C1 segment of cervical spinal cord (tissue), 14 donors: ENCODE results near the gene SOCS2.

ENCODE experiments used
- DNase-seq, 14 donors: peaks; one replicate each; lab custom pipeline; 2025; lab: John Stamatoyannopoulos, UW

SOCS2 gene

DNA sequence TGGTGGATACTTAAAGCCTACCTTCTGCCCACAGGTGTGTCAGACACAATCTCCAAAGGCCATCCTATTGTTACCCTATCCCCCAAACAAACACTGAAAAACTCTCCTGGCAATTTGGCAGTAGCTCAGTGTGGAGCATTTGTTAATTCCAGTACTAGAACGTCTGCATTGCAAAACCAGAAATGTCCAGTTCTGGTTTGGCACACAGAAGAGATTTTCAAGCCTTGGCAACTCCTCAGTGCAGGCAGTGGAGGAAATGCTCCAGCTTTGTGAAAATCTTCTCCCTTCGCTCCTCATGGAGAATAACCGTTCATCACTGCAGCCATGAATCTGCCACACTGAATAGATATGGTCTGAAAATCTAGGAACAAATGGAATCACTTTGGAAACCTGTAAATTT lies 5.3 kb upstream of the SOCS2 start:
- peak in 1 of 14 donors; percentile 2 for DNase-seq

DNA sequence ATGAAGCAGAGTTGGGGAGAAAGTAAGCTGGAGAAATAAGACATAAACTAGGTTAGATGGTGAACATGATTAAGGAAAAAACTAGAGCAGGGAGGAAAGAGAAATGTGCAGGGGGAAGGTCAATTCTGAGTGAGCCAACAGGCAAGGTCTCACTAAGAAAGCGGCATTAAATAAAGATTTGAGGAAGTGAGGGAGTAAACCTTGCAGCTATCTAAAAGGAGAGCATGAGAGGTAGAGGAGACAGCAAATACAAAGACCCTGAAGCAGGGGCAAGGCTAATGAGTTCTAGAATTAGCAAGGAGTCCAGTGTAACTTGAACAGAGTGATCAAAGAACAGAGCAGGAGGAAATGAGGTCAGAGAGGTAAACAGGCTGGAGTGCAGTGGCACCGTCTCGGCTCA lies 4.4 kb upstream of the SOCS2 start:
- no peak for DNase-seq

- DNase-seq, result no peak
Measured at GRCh38 chr12:93569301-93569655, 3.2 kb upstream of the SOCS2 start.

DNA sequence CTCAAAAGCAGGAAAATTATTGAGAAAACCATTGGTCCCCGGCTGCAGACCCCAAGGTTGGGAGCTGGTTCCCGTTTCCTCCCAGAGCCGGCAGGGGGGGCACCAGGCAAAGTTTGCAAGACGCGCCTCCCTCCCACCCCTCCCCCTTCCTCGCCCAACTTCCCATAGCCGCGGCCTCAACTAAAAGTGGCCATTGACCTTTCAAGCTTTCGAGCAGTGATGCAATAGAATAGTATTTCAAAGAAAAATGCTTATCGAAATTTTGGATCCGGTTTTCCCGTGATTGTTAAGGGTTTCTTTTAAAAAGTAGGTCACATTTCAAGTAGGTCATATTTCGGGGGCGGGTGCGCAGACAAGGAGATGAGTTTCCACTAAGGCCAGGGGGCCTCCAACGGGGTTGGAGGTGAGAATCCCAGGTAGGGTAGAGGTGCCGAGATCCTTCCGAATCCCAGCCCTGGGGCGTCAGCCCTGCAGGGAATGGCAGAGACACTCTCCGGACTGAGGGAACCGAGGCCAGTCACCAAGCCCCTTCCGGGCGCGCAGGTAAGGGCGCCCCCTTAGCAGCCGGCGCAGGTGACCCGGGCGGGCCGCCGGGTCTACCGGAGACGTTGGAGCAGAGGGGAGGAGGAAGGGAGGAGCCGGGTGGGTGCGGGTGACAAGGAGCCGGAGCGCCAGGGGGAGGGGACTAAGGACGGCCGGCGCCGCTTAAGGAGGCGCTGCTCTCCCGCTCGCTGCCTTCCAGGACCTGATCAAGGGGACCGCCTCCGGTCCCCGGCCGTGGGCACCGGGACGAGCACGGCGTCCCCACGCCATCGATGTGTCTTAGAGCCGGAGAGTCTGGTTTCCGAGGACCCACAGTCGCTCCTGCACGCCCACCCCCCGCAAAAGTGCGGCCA lies 2.6 kb upstream of the SOCS2 start:
- DNase-seq, result peak in 12 of 14 donors; percentile 25 to 77 (median 52)

- DNase-seq, result peak; percentile 10 to 85 (median 73)
Measured at GRCh38 chr12:93570552-93571364, 1.7 kb upstream of the SOCS2 start.

DNA sequence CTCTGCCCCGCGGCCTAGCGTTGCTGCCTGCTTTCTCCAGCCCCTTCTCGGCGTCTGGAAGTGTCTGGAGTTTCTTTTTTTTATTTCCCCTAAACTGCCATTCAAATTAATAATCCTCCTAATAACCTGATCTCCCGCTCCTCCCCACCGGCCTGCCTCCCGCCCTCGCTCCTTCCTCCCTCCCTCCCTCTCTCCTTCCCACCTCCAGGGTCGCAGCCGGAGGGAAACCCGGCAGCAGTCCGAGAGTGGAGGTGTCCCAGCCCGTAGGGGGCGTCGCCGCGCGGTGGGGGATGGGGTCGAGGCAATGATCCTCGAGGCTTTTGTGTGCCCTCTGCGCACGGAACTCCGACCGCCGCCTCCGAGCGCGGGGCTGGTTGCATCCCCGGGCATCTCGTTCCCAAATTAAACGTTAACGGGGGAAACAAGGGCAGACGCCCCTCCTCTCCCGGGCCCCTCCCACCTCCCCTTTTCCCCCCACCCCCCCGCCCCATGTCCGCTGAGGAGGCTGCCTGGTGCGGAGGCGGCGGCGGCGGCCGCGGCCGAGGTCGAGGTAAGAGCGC lies 1.0 kb upstream of the SOCS2 start:
- peak in 7 of 14 donors; percentile 6 to 60 (median 30) for DNase-seq

DNA sequence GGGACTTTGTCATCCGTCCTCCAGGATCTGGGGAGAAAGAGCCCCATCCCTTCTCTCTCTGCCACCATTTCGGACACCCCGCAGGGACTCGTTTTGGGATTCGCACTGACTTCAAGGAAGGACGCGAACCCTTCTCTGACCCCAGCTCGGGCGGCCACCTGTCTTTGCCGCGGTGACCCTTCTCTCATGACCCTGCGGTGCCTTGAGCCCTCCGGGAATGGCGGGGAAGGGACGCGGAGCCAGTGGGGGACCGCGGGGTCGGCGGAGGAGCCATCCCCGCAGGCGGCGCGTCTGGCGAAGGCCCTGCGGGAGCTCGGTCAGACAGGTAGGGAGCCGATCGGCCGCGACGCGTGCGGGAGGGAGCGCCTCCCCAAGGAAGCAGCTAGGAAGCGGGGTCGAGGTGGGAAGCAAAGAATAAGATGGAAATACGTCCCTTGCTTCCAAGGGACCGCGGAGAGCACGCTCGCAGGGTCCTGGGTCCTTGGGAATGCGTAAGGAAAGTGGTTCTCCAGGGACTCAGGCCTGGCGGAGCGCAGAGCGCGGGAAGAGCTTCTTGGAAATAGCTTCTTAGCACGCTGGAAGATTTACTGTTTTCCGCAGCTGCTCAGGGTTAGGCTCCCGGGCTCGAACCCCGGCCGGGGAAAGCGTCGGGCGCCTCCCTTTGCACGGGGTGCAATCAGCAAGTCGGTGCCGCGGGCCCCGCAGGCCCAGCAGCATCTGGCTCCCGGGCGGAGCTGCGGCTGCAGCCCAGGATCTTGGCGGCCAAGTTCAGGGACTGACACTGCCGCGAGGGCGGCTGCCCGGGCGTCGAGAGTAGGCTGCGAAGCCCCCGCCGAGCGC lies 457 bp downstream of the SOCS2 start:
- DNase-seq, result peak in 3 of 14 donors; percentile 4 to 36 (median 11)

- no peak for DNase-seq
Measured at GRCh38 chr12:93573552-93574223, 1.2 kb downstream of the SOCS2 start.

DNA sequence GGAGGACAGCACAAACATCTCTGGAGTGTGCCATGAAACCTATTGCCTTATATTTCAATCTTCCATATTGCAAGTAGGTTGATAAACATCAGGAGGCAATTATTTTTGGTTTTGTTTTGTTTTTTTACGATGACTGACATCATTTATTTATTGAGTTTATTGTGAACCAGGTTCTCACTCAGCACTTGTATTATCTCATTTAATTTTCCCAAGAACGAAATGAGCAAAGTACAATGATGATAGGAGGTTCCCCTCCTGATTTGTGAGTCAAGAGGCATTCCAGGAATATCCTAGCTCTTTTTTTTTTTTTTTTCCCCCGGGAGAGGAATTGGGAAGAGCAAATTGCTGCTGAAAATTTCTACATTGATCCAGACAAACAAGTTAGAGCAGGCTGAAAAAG lies 4.7 kb downstream of the SOCS2 start:
- no peak for DNase-seq

DNA sequence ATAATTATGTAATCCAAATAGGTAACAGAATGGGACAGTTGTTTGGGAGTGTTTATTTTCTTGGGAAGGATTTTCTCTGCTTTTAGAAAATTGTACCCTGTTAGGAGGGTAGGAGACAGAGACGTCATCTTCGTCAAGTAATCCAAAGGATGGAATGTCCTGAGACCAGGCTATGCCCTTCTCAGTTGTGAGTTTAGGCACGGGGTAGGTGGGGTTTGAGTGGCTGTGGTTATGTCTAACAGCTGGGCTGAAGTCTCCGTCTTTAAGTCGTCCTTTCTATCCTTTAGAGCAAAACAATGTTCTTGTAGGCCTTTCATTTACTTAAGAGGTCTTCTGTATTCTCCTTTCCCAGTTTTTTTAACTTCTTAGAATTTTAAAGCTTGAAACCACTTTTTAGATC lies 5.7 kb downstream of the SOCS2 start:
- no peak for DNase-seq

DNA sequence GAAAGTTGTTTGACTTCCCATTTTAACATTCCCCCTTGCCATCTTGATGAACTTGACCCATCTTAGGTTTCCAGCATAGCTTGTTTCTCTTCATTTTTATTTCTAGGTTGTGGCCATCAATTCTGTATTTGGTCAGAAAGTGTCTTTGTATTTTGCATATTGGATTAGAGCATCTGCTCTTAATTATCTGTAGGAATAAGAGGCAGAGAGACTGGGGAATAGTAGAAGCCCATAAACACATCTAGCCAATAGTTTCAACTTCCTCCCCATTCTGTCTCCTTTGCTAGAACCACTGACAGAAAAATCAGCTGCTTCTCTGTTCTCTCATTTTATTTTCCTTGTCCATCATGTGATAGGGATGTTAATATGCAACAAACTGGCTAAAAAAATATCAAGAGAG lies 8.2 kb downstream of the SOCS2 start:
- DNase-seq, result no peak

GRCh38 chr12:93581370-93581769 lies 8.9 kb downstream of the SOCS2 start:
- no peak for DNase-seq

DNA sequence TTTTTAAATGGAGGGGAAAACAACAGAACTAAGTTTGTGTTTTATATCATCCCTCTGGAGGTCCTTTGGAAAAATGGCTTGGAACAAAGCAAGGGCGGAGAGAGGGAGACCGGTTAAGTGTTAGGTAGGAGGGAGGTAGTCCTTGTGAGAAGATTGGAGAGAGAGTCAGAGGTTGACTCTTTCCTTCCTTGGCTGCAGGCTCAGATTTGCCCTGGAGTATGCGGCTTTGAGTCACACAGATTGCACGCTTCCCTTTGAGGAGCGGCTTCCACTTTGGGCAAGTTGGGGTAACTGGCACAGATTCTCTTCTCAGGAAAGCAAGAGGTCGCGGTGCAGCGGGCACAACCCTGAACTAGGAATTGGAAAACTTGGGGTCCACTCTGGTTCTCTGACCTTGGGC lies 9.9 kb downstream of the SOCS2 start:
- no peak for DNase-seq

GRCh38 chr12:93583627-93584392 lies 11.3 kb downstream of the SOCS2 start:
- DNase-seq, result no peak

GRCh38 chr12:93585247-93585646 lies 12.8 kb downstream of the SOCS2 start:
- DNase-seq, result no peak

GRCh38 chr12:93587611-93588010 lies 15.1 kb downstream of the SOCS2 start:
- no peak for DNase-seq

- DNase-seq, result no peak
Measured at GRCh38 chr12:93589081-93589480, 16.6 kb downstream of the SOCS2 start.

DNA sequence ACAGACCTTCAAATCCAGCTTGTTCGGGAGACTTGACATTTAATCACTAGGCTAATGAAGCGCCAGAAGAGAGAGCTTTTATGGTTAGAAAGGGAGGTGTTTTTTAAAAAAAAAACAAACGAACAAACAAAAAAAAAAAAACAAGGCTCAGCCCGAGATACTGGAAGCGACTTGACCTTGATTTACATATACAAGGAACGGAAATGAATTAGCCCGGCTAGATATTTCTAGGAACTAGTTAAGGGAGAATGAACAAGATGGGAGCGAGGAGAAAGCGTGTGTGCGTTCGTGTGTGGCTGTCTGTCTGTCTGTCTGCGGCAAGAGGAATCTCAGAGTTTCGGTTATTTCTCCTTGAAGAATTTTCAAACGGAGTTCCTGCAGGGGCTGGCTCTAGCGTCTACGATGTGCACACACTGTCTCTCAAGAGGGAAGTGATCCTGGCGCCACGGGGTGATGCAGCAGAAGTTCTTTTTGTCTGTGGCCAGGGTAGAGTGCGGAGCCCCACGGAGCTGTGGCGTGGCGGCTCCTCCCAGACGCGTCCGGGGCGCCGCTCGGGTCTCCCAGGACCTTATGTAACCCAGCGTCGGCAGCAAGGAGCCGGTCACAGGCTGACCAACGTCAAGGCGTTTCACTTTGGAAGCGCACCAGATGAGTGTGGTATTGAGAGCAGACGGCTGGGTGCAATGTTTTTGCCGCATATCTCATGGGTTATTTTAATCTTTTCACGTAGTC lies 18.8 kb downstream of the SOCS2 start:
- DNase-seq, result peak in 11 of 14 donors; percentile 13 to 71 (median 45)

GRCh38 chr12:93592641-93593406 lies 20.3 kb downstream of the SOCS2 start:
- DNase-seq, result no peak
